ENCODE measurements around the gene ZRANB3. TPM values are rescaled to one million over a fixed set of nuclear protein-coding genes. Genes with fewer than 3 reads are reported as not detected.

The ZRANB3 gene
- total RNA-seq, 1 experiment from 2014 or later: 11.3 TPM

DNA sequence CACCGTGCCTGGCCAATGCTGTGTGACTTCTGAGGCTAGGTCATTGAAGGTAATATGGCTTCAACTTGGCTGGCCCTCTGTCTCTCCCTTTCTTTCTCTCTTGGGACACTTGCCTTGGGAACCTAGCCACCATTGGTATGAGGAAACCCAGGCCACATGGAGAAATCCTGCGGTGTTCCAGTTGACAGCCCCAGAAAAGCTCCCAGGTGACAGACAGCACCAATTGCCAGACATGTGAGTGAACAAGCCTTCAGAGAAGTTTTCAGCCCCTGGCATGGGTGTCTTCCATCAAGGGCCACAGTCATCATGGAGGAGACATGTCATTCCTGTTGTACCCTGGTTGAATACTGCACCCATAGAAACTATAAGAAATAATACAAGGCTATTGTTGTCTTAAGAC lies 292.4 kb downstream of the ZRANB3 start:
- H3K9me2 ChIP-seq (ENCODE audit: insufficient read depth): no peaks in the 10 kb centered on the region
- no peak overlapping the region for H2AFZ ChIP-seq
- DNase-seq: no peak
- POLR2A ChIA-PET (ENCODE audit: unreplicated experiment): no interaction called here
- H3K4me1 ChIP-seq (replicated peaks; ENCODE audit: insufficient read depth): no peaks in the 10 kb centered on the region
- H3K27ac ChIP-seq: no peak overlapping the region
- no TSS peak for BruUV-seq (replicated peaks)
- intact Hi-C loops (cut with micrococcal nuclease; ENCODE audit: unreplicated experiment): no loop called here
- no peaks in the 10 kb centered on the region for H4K20me1 ChIP-seq (ENCODE audit: insufficient read depth)
- no peaks in the 10 kb centered on the region for H3K79me2 ChIP-seq (ENCODE audit: low read depth)
- TF ChIP-seq, protein P1, sequence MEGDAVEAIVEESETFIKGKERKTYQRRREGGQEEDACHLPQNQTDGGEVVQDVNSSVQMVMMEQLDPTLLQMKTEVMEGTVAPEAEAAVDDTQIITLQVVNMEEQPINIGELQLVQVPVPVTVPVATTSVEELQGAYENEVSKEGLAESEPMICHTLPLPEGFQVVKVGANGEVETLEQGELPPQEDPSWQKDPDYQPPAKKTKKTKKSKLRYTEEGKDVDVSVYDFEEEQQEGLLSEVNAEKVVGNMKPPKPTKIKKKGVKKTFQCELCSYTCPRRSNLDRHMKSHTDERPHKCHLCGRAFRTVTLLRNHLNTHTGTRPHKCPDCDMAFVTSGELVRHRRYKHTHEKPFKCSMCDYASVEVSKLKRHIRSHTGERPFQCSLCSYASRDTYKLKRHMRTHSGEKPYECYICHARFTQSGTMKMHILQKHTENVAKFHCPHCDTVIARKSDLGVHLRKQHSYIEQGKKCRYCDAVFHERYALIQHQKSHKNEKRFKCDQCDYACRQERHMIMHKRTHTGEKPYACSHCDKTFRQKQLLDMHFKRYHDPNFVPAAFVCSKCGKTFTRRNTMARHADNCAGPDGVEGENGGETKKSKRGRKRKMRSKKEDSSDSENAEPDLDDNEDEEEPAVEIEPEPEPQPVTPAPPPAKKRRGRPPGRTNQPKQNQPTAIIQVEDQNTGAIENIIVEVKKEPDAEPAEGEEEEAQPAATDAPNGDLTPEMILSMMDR (conservative IDR thresholded peaks at IDR 0.05): no peak
- TF ChIP-seq EZH2 (IDR thresholded peaks at IDR 0.05; ENCODE audit: low read depth): no peak
- H3K36me3 ChIP-seq (ENCODE audit: low read depth): no peaks in the 10 kb centered on the region
- no peaks in the 10 kb centered on the region for H3K27me3 ChIP-seq (ENCODE audit: insufficient read depth, low read depth)
- no peak overlapping the region for H3K4me2 ChIP-seq
- no peaks in the 10 kb centered on the region for H3K9me3 ChIP-seq (ENCODE audit: insufficient read depth, low read depth)
- H3K4me3 ChIP-seq: no peak overlapping the region
- CTCF ChIA-PET: no interaction called here
- H3F3A ChIP-seq (ENCODE audit: insufficient read depth, low read depth): no peaks in the 10 kb centered on the region; the same call in 1 of the 2 replicates

DNA sequence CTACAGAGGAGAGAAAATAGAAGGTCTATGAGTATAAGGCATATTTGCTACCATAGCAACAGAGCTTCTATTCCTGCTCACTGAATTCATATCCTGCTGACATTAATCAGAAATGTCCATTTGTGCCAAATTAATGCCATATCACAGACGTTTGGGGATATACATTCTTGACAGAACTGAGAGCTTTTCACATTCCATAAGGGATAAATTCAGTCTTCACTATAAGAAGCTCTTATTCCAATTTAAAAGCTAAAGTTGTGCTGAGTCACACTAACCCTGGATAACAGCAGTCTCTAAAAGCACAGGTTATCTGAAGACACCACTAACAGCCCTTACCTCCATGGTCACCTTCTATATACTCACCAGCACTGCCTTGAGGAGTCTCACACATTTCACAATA lies 300.9 kb downstream of the ZRANB3 start:
- ChIA-PET POLR2A (ENCODE audit: unreplicated experiment) (no interaction called here), CTCF (no interaction called here)
- no peaks in the 10 kb centered on the region for H3K9me3 ChIP-seq (ENCODE audit: insufficient read depth, low read depth)
- H3K4me2 ChIP-seq: no peak overlapping the region
- no peaks in the 10 kb centered on the region for H3K79me2 ChIP-seq (ENCODE audit: low read depth)
- DNase-seq: no peak
- intact Hi-C loops (cut with micrococcal nuclease; ENCODE audit: unreplicated experiment): no loop called here
- no peak overlapping the region for H3K4me3 ChIP-seq
- no peaks in the 10 kb centered on the region for H3K9me2 ChIP-seq (ENCODE audit: insufficient read depth)
- no peaks in the 10 kb centered on the region for H3F3A ChIP-seq (ENCODE audit: insufficient read depth, low read depth)
- no peak overlapping the region for H2AFZ ChIP-seq
- no peaks in the 10 kb centered on the region for H3K27me3 ChIP-seq (ENCODE audit: insufficient read depth, low read depth)
- H3K4me1 ChIP-seq (replicated peaks; ENCODE audit: insufficient read depth): no peaks in the 10 kb centered on the region
- H4K20me1 ChIP-seq (ENCODE audit: insufficient read depth): no peaks in the 10 kb centered on the region
- H3K36me3 ChIP-seq (ENCODE audit: low read depth): no peaks in the 10 kb centered on the region
- no peak overlapping the region for H3K27ac ChIP-seq
- TF ChIP-seq, protein P1 (conservative IDR thresholded peaks at IDR 0.05): no peak
- no TSS peak for BruUV-seq (replicated peaks)

DNA sequence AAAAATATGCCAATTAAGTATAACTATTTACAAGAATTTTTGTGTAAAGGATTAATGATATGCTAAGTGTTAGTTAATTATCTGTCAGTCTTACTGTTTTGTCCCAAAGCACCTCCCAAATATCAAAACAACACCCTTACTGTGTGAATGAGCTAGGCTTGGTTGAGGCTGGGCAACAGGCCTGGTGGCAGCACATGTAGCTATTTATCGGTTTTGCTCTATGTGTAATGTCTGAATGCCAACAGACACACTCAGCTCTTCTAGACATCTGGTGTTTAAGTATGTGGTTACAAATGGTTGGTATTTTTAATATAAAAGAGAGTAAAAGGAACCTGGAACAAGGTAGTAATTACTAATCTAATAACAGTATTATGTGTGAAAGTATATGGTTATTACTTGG lies 303.6 kb downstream of the ZRANB3 start:
- ChIA-PET CTCF (no interaction called here), POLR2A (ENCODE audit: unreplicated experiment) (no interaction called here)
- no peak overlapping the region for H2AFZ ChIP-seq
- H3K9me3 ChIP-seq (ENCODE audit: insufficient read depth, low read depth): no peaks in the 10 kb centered on the region
- H3K36me3 ChIP-seq (ENCODE audit: low read depth): no peaks in the 10 kb centered on the region
- no peak for TF ChIP-seq EZH2 (IDR thresholded peaks at IDR 0.05; ENCODE audit: low read depth)
- TF ChIP-seq, protein P1 (conservative IDR thresholded peaks at IDR 0.05): no peak
- no peak overlapping the region for H3K4me3 ChIP-seq
- no peaks in the 10 kb centered on the region for H3F3A ChIP-seq (ENCODE audit: insufficient read depth, low read depth)
- DNase-seq: no peak
- no peaks in the 10 kb centered on the region for H3K79me2 ChIP-seq (ENCODE audit: low read depth)
- no peaks in the 10 kb centered on the region for H3K4me1 ChIP-seq (replicated peaks; ENCODE audit: insufficient read depth)
- no TSS peak for BruUV-seq (replicated peaks)
- H3K27ac ChIP-seq: no peak overlapping the region
- intact Hi-C loops (cut with micrococcal nuclease; ENCODE audit: unreplicated experiment): no loop called here
- no peak overlapping the region for H3K4me2 ChIP-seq
- H3K9me2 ChIP-seq (ENCODE audit: insufficient read depth): no peaks in the 10 kb centered on the region
- no peaks in the 10 kb centered on the region for H4K20me1 ChIP-seq (ENCODE audit: insufficient read depth)
- H3K27me3 ChIP-seq (ENCODE audit: insufficient read depth, low read depth): no peaks in the 10 kb centered on the region
